Activated T-helper 2 cell treated with anti-CD3 and anti-CD28 coated beads, Interferon-gamma antibody, Interleukin-2, Interleukin-4, amounts not matched to agents 10 μg/mL and 5 μg/mL and 100 μg/mL, durations not matched to agents 14 hours and 24 hours and 36 hours (primary cell): ENCODE measurements around the gene RAPGEF3. TPM values are rescaled to one million over a fixed set of nuclear protein-coding genes. Genes with fewer than 3 reads are reported as not detected.

Source experiments
- DNase-seq: peaks from one replicate; pipeline ENCODE4 v3.0.0; 2021; ENCODE audit warnings: low spot score
- H3K27ac Mint-ChIP-seq: one replicate; pipeline ENCODE4 v1.8.0; 2021; ENCODE audit warnings: mixed read lengths
- H3K27me3 Mint-ChIP-seq: one replicate; pipeline ENCODE4 v1.8.0; 2021; ENCODE audit warnings: low read depth, mixed read lengths
- H3K36me3 Mint-ChIP-seq: one replicate; pipeline ENCODE4 v1.8.0; 2021; ENCODE audit warnings: low read depth, mixed read lengths
- H3K4me1 Mint-ChIP-seq: one replicate; pipeline ENCODE4 v1.8.0; 2021; ENCODE audit warnings: low read depth, mixed read lengths
- H3K4me3 Mint-ChIP-seq: one replicate; pipeline ENCODE4 v1.8.0; 2021; ENCODE audit warnings: low read depth, mild to moderate bottlenecking, moderate library complexity, mixed read lengths
- H3K9me3 Mint-ChIP-seq: one replicate; pipeline ENCODE4 v1.8.0; 2021; ENCODE audit warnings: mixed read lengths
- intact Hi-C: fragments of 100-400 bp; cut with micrococcal nuclease; formaldehyde crosslinking; loops from one replicate; pipeline ENCODE4 v1.15.1; 2023
- total RNA-seq: library from RNA; stranded (reverse); gene quantifications from 2 replicates; pipeline ENCODE4 v1.2.3, GENCODE V29; 2022

RAPGEF3 gene
- total RNA-seq, 1 donor from 2014 or later = 2.7 TPM

DNA sequence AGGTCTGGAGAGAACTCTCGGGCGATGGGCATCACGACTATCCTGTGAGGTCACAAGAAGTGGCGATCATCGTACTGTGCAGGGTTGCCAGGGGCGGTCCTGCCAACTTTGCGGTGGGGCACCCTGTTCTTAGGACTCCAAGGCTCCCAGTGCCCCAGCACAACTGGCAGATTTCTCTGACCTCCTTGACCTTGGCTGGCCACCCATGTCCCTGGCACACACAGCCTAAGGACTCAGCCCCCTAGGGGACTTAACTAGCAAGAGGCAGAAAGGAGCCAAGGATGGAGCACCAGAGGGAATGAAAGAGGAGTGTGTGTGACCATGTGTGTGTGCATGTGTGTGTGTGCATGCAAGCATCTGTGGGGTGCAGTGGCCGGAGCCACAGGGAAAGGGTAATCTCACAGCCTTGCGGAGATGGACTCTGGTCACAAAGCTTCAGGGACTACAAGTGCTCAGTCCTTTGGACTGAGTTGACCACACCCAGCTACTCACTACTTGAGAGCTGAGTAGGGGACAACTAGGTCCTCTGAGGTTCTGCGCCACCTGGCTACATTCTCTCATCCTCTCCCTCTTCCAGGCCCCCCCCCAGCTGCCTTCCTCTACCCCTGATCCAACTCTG is 28.1 kb upstream of the RAPGEF3 start:
- Mint-ChIP-seq H3K36me3 (peaks cover 89% of the 10 kb centered on the region), H3K9me3 (no peaks in the 10 kb centered on the region), H3K4me1 (peaks cover 6% of the 10 kb centered on the region), H3K4me3 (no peak overlapping the region), H3K27ac (peak overlapping the region; percentile 42), H3K27me3 (no peaks in the 10 kb centered on the region)
- no peak for DNase-seq
- intact Hi-C loops = no loop called here

DNA sequence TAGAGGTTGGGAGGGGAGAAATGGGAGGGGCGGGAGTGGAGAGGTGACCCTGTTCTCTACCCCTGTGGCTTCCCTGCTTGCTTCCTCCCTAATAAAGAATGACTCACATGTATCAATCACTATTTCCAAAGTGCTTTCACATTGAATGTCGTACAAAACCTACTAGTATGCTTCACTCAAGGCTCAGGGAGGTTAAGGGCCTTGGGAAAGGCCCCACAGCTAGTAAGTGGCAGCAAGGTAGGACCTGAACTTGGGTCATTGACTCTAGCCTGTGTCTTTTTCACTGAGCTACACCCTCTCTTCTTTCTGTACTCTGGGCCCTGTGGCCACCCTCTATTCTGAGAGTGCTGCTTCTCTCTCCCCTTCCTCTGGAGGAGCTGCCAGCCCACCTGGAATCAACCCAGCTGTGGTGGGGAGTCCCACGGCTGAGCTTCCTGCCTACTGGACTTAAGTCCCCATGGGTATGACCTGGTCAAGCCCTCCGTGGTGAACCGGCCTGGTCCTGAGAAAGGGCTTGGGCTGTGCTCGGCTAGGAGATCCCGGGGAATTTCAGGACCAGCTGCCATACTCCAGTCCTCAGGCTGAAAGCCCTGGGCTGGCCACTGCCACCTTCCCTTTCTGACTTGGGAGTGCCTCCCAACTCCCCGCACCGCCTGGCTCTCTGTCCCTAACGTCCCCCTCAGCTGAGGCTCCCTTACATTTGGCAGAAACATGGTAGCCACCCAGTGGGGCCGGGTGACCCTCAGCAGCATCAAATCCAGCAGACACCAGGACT is 27.4 kb upstream of the RAPGEF3 start:
- no peak overlapping the region for H3K4me3 Mint-ChIP-seq
- no peak for DNase-seq
- H3K27me3 Mint-ChIP-seq = no peaks in the 10 kb centered on the region
- H3K36me3 Mint-ChIP-seq = peaks cover 83% of the 10 kb centered on the region
- H3K9me3 Mint-ChIP-seq = no peaks in the 10 kb centered on the region
- intact Hi-C loops = no loop called here
- H3K4me1 Mint-ChIP-seq = peaks cover 6% of the 10 kb centered on the region
- H3K27ac Mint-ChIP-seq = peak overlapping the region; percentile 42

GRCh38 chr12:47785036-47785886 is 26.6 kb upstream of the RAPGEF3 start:
- Mint-ChIP-seq H3K27me3 (no peaks in the 10 kb centered on the region), H3K36me3 (peaks cover 75% of the 10 kb centered on the region), H3K27ac (peak overlapping the region; percentile 52), H3K4me1 (peaks cover 5% of the 10 kb centered on the region), H3K4me3 (no peak overlapping the region), H3K9me3 (no peaks in the 10 kb centered on the region)
- intact Hi-C loops = no loop called here
- no peak for DNase-seq

DNA sequence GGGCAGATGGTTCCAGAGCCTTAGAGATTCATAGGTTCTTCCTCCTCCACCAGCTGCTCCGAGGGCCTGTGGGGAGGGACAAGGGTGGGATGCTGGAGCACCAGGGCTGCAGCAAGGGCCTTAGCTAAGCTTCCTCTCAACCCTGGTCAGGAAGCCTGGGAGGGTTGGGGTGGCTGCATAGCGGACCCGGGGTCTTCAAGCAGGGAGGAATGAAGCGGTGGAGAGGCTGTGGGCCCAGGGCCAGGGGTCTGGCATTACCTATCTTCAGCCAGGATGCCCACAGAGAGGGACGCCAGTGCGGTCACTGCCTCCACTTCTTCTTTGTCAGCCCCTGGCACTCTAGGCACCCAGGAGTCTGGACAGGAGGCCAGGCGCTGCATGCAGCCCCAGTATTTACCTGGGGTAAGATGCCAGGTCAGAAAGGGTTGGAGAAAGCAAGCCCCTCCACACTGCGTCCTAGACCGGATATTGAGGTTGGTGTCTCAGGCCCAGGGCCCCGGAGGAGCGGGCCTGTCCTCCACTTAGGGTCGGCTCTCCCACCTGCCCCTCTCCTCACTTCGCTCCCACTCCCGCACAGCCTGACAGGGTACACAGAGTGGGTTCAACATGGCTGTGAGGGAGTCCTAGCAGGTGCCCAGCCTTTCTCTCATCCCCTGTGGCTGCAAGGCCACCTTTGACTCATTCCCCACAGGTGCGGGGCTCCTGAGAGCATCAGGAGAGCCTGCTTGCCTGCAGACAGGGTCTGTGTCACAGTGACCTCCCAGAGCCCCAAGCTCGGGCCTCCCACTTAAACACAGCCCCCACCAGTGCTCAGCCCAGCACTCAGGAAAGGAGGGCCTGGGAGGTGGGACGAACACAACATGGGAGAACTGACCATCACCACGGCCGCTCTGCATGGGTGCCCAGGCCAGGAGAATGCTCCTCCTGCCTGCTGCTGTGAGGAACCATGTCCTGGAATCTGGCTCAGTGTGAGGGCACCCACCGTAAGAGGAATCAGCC is 25.4 kb upstream of the RAPGEF3 start:
- peaks cover 8% of the 10 kb centered on the region for H3K4me1 Mint-ChIP-seq
- H3K27me3 Mint-ChIP-seq = no peaks in the 10 kb centered on the region
- intact Hi-C loops = no loop called here
- H3K9me3 Mint-ChIP-seq = no peaks in the 10 kb centered on the region
- no peak for DNase-seq
- peaks cover 71% of the 10 kb centered on the region for H3K36me3 Mint-ChIP-seq
- no peak overlapping the region for H3K4me3 Mint-ChIP-seq
- H3K27ac Mint-ChIP-seq = no peak overlapping the region

GRCh38 chr12:47783024-47783755 is 24.5 kb upstream of the RAPGEF3 start:
- H3K27ac Mint-ChIP-seq = no peak overlapping the region
- intact Hi-C loops = no loop called here
- no peak for DNase-seq
- H3K4me1 Mint-ChIP-seq = peaks cover 12% of the 10 kb centered on the region
- no peaks in the 10 kb centered on the region for H3K9me3 Mint-ChIP-seq
- peaks cover 62% of the 10 kb centered on the region for H3K36me3 Mint-ChIP-seq
- no peak overlapping the region for H3K4me3 Mint-ChIP-seq
- no peaks in the 10 kb centered on the region for H3K27me3 Mint-ChIP-seq

DNA sequence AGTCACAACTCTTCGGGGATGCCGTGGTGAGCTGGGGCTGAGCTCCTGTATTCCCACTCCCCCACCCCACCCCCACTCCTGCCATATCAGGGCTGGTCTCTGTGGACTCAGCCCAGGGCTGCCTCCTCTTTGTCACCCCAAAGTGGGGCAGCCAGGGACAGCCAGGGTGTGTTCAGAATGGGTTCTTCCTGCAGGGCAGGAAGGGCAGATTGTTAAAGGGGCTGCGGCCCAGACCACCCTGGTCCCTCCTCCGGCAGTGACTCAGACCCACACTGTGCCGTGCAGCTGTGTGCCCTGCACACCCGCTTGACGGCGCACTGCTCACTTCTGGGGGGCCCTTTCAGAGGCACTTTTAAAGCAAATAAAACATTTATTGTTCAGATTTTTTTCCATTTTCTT is 23.7 kb upstream of the RAPGEF3 start:
- intact Hi-C loops = no loop called here
- no peak overlapping the region for H3K4me3 Mint-ChIP-seq
- peaks cover 20% of the 10 kb centered on the region for H3K4me1 Mint-ChIP-seq
- no peaks in the 10 kb centered on the region for H3K9me3 Mint-ChIP-seq
- H3K36me3 Mint-ChIP-seq = peaks cover 54% of the 10 kb centered on the region
- DNase-seq = no peak
- H3K27ac Mint-ChIP-seq = peak overlapping the region; percentile 9
- no peaks in the 10 kb centered on the region for H3K27me3 Mint-ChIP-seq

GRCh38 chr12:47781479-47782371 is 23.0 kb upstream of the RAPGEF3 start:
- Mint-ChIP-seq H3K4me1 (peaks cover 20% of the 10 kb centered on the region), H3K4me3 (no peak overlapping the region), H3K27ac (peak overlapping the region; percentile 72), H3K27me3 (no peaks in the 10 kb centered on the region), H3K9me3 (no peaks in the 10 kb centered on the region), H3K36me3 (peaks cover 48% of the 10 kb centered on the region)
- intact Hi-C loops = no loop called here
- no peak for DNase-seq

GRCh38 chr12:47779943-47780504 is 21.3 kb upstream of the RAPGEF3 start:
- Mint-ChIP-seq H3K4me3 (no peak overlapping the region), H3K36me3 (peaks cover 31% of the 10 kb centered on the region), H3K27me3 (no peaks in the 10 kb centered on the region), H3K27ac (no peak overlapping the region), H3K4me1 (peaks cover 22% of the 10 kb centered on the region), H3K9me3 (no peaks in the 10 kb centered on the region)
- DNase-seq = no peak
- intact Hi-C loops = loop anchor here (1.0 to 2.0 kb wide), 4 partner anchors 29 to 65 kb away; no protein-coding TSS in a partner anchor

- Mint-ChIP-seq H3K4me3 (no peak overlapping the region), H3K4me1 (peaks cover 27% of the 10 kb centered on the region), H3K27me3 (no peaks in the 10 kb centered on the region), H3K36me3 (peaks cover 25% of the 10 kb centered on the region), H3K27ac (no peak overlapping the region), H3K9me3 (no peaks in the 10 kb centered on the region)
- intact Hi-C loops = loop anchor here (1.0 to 2.0 kb wide), 4 partner anchors 29 to 64 kb away; no protein-coding TSS in a partner anchor
- peak; percentile 85 for DNase-seq
Measured at GRCh38 chr12:47779301-47779942, 20.7 kb upstream of the RAPGEF3 start.

GRCh38 chr12:47778881-47779280 is 20.2 kb upstream of the RAPGEF3 start:
- intact Hi-C loops = loop anchor here (1.0 to 2.0 kb wide), 4 partner anchors 30 to 64 kb away; no protein-coding TSS in a partner anchor
- H3K4me1 Mint-ChIP-seq = peaks cover 33% of the 10 kb centered on the region
- DNase-seq = no peak
- no peak overlapping the region for H3K27ac Mint-ChIP-seq
- no peaks in the 10 kb centered on the region for H3K27me3 Mint-ChIP-seq
- peaks cover 22% of the 10 kb centered on the region for H3K36me3 Mint-ChIP-seq
- no peak overlapping the region for H3K4me3 Mint-ChIP-seq
- H3K9me3 Mint-ChIP-seq = no peaks in the 10 kb centered on the region
